Breast epithelium (tissue), 3 donors: ENCODE results near the gene MRPL37.

Experiments
- CTCF ChIP-seq, 3 donors: fragments of 450-650 bp; IDR thresholded peaks; one replicate each; pipeline ENCODE4 v1.5.1; 2016 to 2017; ENCODE audit warnings: antibody characterized with exemption in 3 of 3, mild to moderate bottlenecking in 3 of 3, moderate library complexity in 3 of 3
- POLR2A ChIP-seq: fragments of 450-650 bp; IDR thresholded peaks from one replicate; pipeline ENCODE4 v1.6.1; 2016; ENCODE audit warnings: antibody characterized with exemption, mild to moderate bottlenecking, moderate library complexity
- POLR2AphosphoS5 ChIP-seq, 3 donors: sonication (generic); formaldehyde crosslinking; IDR thresholded peaks; one replicate each; pipeline ENCODE4 v1.6.1; 2017; ENCODE audit warnings: antibody characterized with exemption in 3 of 3

- TF ChIP-seq POLR2AphosphoS5 (IDR thresholded peaks at IDR 0.05) (no peak), POLR2A (no peak), CTCF (IDR thresholded peaks at IDR 0.05) (no peak)
Observed at GRCh38 chr1:54221867-54222484, 22.0 kb downstream of the MRPL37 start.
